BE2C (cell line): ENCODE results near the gene VSIR.

Source experiments
- DNase-seq: peaks from one replicate; pipeline ENCODE4 v3.0.0-alpha.2; 2020
- H3K27me3 ChIP-seq: fragments of 250-450 bp; sonication (Bioruptor Pico); 2 replicates; pipeline ENCODE4 v1.5.1; 2020; ENCODE audit warnings: mild to moderate bottlenecking
- H3K36me3 ChIP-seq: fragments of 250-450 bp; sonication (Bioruptor Pico); 2 replicates; pipeline ENCODE4 v1.5.1; 2020; ENCODE audit warnings: mild to moderate bottlenecking
- H3K4me1 ChIP-seq: fragments of 250-450 bp; sonication (Bioruptor Pico); 2 replicates; pipeline ENCODE4 v1.5.1; 2020
- H3K4me3 ChIP-seq: 2 replicates; pipeline ENCODE4 v1.5.1; 2011; ENCODE audit warnings: low read depth, low read length
- H3K9me3 ChIP-seq: fragments of 250-450 bp; sonication (Bioruptor Pico); 2 replicates; pipeline ENCODE4 v1.5.1; 2020
- CTCF ChIP-seq: IDR thresholded peaks from 2 replicates; pipeline ENCODE4 v1.5.1; 2012; ENCODE audit warnings: mild to moderate bottlenecking, low read depth, low read length

The VSIR gene

GRCh38 chr10:71763352-71764127 is 9.8 kb downstream of the VSIR start:
- no peak for TF ChIP-seq CTCF
- Histone ChIP-seq H3K4me1 (no peaks in the 10 kb centered on the region; the same call in 1 of the 2 replicates), H3K9me3 (no peaks in the 10 kb centered on the region), H3K4me3 (no peak overlapping the region), H3K36me3 (no peaks in the 10 kb centered on the region), H3K27me3 (no peaks in the 10 kb centered on the region)
- DNase-seq, result no peak

GRCh38 chr10:71762324-71762723 is 11.0 kb downstream of the VSIR start:
- no peaks in the 10 kb centered on the region; the same call in 1 of the 2 replicates for H3K4me1 ChIP-seq
- TF ChIP-seq CTCF, result no peak
- no peaks in the 10 kb centered on the region for H3K9me3 ChIP-seq
- no peaks in the 10 kb centered on the region for H3K27me3 ChIP-seq
- DNase-seq, result no peak
- H3K4me3 ChIP-seq, result no peak overlapping the region
- no peaks in the 10 kb centered on the region for H3K36me3 ChIP-seq

- no peak for DNase-seq
- H3K36me3 ChIP-seq, result no peaks in the 10 kb centered on the region
- no peak for TF ChIP-seq CTCF
- H3K9me3 ChIP-seq, result no peaks in the 10 kb centered on the region
- no peaks in the 10 kb centered on the region for H3K27me3 ChIP-seq
- no peak overlapping the region for H3K4me3 ChIP-seq
- no peaks in the 10 kb centered on the region; the same call in 1 of the 2 replicates for H3K4me1 ChIP-seq
Measured at GRCh38 chr10:71761541-71762113, 11.7 kb downstream of the VSIR start.

GRCh38 chr10:71761105-71761511 is 12.2 kb downstream of the VSIR start:
- H3K27me3 ChIP-seq, result no peaks in the 10 kb centered on the region
- H3K36me3 ChIP-seq, result no peaks in the 10 kb centered on the region
- H3K9me3 ChIP-seq, result no peaks in the 10 kb centered on the region
- H3K4me3 ChIP-seq, result no peak overlapping the region
- no peaks in the 10 kb centered on the region; the same call in 1 of the 2 replicates for H3K4me1 ChIP-seq
- TF ChIP-seq CTCF, result no peak
- DNase-seq, result no peak

DNA sequence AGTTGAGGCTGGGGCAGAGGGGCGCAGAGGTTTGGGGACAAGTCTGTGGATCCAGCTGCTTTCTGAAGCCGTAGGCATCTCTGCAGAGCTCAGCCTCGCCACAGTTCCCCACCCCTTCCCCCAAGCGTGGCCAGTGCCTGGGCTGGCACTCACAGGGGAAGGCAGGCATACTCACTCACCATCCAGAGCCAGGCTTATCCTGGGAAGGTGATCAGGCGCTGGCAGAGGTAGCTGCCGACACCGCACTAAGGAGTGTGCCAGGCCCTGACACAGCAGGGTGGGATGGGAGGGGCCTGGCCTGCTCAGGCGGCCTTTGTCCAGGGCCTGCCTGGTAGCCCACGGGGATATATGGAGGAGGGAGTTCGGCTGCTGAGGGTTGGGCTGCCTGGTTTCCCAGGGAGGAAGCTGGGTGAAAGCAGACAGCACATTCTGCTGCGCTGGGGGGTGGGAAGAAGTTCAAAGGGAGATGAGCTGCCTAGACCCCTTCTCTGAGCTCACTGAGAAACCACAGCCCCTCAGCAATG is 15.9 kb downstream of the VSIR start:
- no peaks in the 10 kb centered on the region for H3K4me1 ChIP-seq
- no peaks in the 10 kb centered on the region for H3K36me3 ChIP-seq
- DNase-seq, result no peak
- H3K9me3 ChIP-seq, result no peaks in the 10 kb centered on the region
- no peaks in the 10 kb centered on the region for H3K27me3 ChIP-seq
- no peak for TF ChIP-seq CTCF
- H3K4me3 ChIP-seq, result no peak overlapping the region
